ENCODE results near the gene ZBTB7B.

GRCh38 chr1:154989195-154989860 is 13.3 kb upstream of the ZBTB7B start:
- TF ChIP-seq POLR2A (IDR thresholded peaks at IDR 0.05) (no peak), CTCF (IDR thresholded peaks at IDR 0.05) (no peak), POLR2AphosphoS5 (IDR thresholded peaks at IDR 0.05) (no peak)
